Inflammatory macrophage treated with lipopolysaccharide for 1 hour (primary cell): ENCODE results near the gene ZAP70.
A peak's percentile ranks its signal among the peaks of the same experiment; 100 is the strongest.
"Not testable (repeated sequence)": the region's sequence is repeated elsewhere in the genome, so short reads cannot be mapped to it uniquely, and the experiment has no call there.

ENCODE experiments used
- DNase-seq, 2 donors: peaks; one replicate each; pipeline ENCODE4 v3.0.0-alpha.2; 2020 to 2022

ZAP70 gene

GRCh38 chr2:97713296-97714083 lies at the start of gene ZAP70:
ZAP70 (plus strand) TSS chr2:97713576; CDS start chr2:97724037, 10,461 bp downstream.
- no peak for DNase-seq

- no peak for DNase-seq
These were observed 49.8 kb upstream of the ZAP70 start for GRCh38 chr2:97663626-97663961.

- DNase-seq = peak; percentile 97 to 98
These were observed 49.3 kb upstream of the ZAP70 start, which contains the start of gene ACTR1B for GRCh38 chr2:97663962-97664635. ACTR1B (minus strand) TSS chr2:97664044; CDS start chr2:97663890, 154 bp downstream.

- no peak for DNase-seq
These were observed 48.8 kb upstream of the ZAP70 start for GRCh38 chr2:97664636-97664970.

- no peak for DNase-seq
These were observed 43.9 kb upstream of the ZAP70 start, which contains the start of gene C2orf92 for GRCh38 chr2:97669448-97669847. C2orf92 (plus strand) TSS chr2:97669713; CDS start chr2:97669789, 76 bp downstream.

GRCh38 chr2:97670471-97670870 lies 42.9 kb upstream of the ZAP70 start:
- no peak for DNase-seq

GRCh38 chr2:97671526-97671925 lies 41.9 kb upstream of the ZAP70 start:
- no peak for DNase-seq

- peak; percentile 40 to 69 for DNase-seq
These were observed 40.7 kb upstream of the ZAP70 start for GRCh38 chr2:97672606-97673140.

- DNase-seq = peak; percentile 71 to 88
These were observed 40.0 kb upstream of the ZAP70 start for GRCh38 chr2:97673182-97673914.

GRCh38 chr2:97673915-97674283 lies 39.5 kb upstream of the ZAP70 start:
- DNase-seq = peak; percentile 80 to 95

- no peak for DNase-seq
These were observed 37.8 kb upstream of the ZAP70 start for GRCh38 chr2:97675430-97676113.

- DNase-seq = no peak
These were observed 36.8 kb upstream of the ZAP70 start for GRCh38 chr2:97676620-97677019.

GRCh38 chr2:97677480-97677879 lies 35.9 kb upstream of the ZAP70 start:
- DNase-seq = no peak

- DNase-seq = peak; percentile 70 to 91
These were observed 35.1 kb upstream of the ZAP70 start for GRCh38 chr2:97678298-97678697.

- not testable (repeated sequence) for DNase-seq
These were observed 26.1 kb upstream of the ZAP70 start for GRCh38 chr2:97687235-97687634.

- no peak for DNase-seq
These were observed 25.1 kb upstream of the ZAP70 start for GRCh38 chr2:97688062-97688827.

GRCh38 chr2:97691166-97691565 lies 22.2 kb upstream of the ZAP70 start:
- DNase-seq = no peak

GRCh38 chr2:97693476-97693875 lies 19.9 kb upstream of the ZAP70 start:
- DNase-seq = no peak

GRCh38 chr2:97695744-97696143 lies 17.6 kb upstream of the ZAP70 start:
- DNase-seq = no peak

GRCh38 chr2:97697252-97698235 lies 15.8 kb upstream of the ZAP70 start:
- peak; percentile 75 to 98 for DNase-seq

GRCh38 chr2:97698530-97698929 lies 14.8 kb upstream of the ZAP70 start:
- DNase-seq = no peak
